Nephron progenitor cell (in vitro differentiated cells): Measurements from ENCODE around the gene MTMR11.
"Not testable (repeated sequence)": the region's sequence is repeated elsewhere in the genome, so short reads cannot be mapped to it uniquely, and the experiment has no call there.

ENCODE experiments used
- DNase-seq: peaks from one replicate; pipeline ENCODE4 v3.0.0; 2021
- H3K27ac Mint-ChIP-seq: 2 replicates; pipeline ENCODE4 v1.8.0; 2021; ENCODE audit warnings: mild to moderate bottlenecking, moderate library complexity, mixed read lengths
- H3K27me3 Mint-ChIP-seq: 2 replicates; pipeline ENCODE4 v1.8.0; 2021; ENCODE audit warnings: mild to moderate bottlenecking, low read depth, mixed read lengths; ENCODE audit not compliant: poor library complexity
- H3K36me3 Mint-ChIP-seq: 2 replicates; pipeline ENCODE4 v1.8.0; 2021; ENCODE audit warnings: low read depth, mixed read lengths
- H3K4me1 Mint-ChIP-seq: 2 replicates; pipeline ENCODE4 v1.8.0; 2021; ENCODE audit warnings: mixed read lengths
- H3K4me3 Mint-ChIP-seq: 2 replicates; pipeline ENCODE4 v1.8.0; 2021; ENCODE audit warnings: mild to moderate bottlenecking, moderate library complexity, mixed read lengths
- H3K9me3 Mint-ChIP-seq: 2 replicates; pipeline ENCODE4 v1.8.0; 2021; ENCODE audit warnings: mild to moderate bottlenecking, moderate library complexity, mixed read lengths
- TF ChIP-seq, protein P1 (sequence below): fragments of 200-600 bp; sonication (generic); IDR thresholded peaks from 2 replicates; pipeline ENCODE4 v1.5.0; 2021; ENCODE audit warnings: antibody characterized with exemption

Gene MTMR11

DNA sequence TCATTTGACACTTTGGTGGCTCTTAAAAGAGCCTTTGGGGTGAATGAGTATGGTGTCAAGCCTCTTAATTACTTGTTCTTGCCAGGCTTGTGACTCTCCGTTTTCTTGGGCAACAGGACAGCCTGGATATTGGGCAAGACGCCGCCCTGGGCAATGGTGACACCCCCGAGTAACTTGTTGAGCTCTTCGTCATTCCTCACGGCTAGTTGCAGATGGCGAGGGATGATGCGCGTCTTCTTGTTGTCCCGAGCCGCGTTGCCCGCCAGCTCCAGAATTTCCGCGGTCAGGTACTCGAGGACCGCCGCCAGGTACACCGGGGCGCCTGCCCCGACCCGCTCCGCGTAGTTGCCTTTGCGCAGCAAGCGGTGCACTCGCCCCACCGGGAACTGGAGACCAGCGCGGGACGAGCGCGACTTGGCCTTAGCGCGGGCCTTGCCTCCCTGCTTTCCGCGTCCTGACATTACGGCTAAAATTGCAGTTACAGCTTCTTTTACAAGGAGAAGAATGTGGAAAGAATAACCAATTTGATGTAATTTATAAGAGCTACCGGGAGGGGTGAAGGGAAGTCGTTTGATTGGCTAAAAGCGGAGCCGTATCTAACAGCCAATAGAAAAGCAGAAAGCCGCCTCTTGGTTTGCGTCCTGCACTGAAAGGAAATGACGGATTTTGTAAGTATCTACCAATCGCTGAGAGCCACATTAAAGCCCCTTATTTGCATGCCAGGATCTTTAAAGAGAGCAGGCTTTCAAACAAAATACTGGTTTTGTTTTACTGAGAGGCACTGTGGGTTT lies 49.0 kb downstream of the MTMR11 start:
- Mint-ChIP-seq H3K9me3 (no peaks in the 10 kb centered on the region), H3K4me1 (peaks cover 5% of the 10 kb centered on the region), H3K27ac (no peak overlapping the region), H3K36me3 (no peaks in the 10 kb centered on the region), H3K4me3 (no peak overlapping the region), H3K27me3 (peaks cover 4% of the 10 kb centered on the region)
- peak; percentile 66 for DNase-seq
- TF ChIP-seq, protein P1, sequence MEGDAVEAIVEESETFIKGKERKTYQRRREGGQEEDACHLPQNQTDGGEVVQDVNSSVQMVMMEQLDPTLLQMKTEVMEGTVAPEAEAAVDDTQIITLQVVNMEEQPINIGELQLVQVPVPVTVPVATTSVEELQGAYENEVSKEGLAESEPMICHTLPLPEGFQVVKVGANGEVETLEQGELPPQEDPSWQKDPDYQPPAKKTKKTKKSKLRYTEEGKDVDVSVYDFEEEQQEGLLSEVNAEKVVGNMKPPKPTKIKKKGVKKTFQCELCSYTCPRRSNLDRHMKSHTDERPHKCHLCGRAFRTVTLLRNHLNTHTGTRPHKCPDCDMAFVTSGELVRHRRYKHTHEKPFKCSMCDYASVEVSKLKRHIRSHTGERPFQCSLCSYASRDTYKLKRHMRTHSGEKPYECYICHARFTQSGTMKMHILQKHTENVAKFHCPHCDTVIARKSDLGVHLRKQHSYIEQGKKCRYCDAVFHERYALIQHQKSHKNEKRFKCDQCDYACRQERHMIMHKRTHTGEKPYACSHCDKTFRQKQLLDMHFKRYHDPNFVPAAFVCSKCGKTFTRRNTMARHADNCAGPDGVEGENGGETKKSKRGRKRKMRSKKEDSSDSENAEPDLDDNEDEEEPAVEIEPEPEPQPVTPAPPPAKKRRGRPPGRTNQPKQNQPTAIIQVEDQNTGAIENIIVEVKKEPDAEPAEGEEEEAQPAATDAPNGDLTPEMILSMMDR = no peak

DNA sequence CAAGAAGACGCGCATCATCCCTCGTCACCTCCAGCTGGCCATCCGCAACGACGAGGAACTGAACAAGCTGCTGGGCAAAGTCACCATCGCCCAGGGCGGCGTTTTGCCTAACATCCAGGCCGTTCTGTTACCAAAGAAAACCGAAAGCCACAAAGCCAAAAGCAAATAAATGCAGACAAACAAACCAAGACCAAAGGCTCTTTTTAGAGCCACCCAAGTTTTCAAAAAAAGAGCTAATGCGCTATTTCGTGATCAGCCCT lies 49.6 kb downstream of the MTMR11 start:
- H3K27me3 Mint-ChIP-seq, DNase-seq, H3K36me3 Mint-ChIP-seq, H3K4me1 Mint-ChIP-seq, H3K4me3 Mint-ChIP-seq, H3K9me3 Mint-ChIP-seq, H3K27ac Mint-ChIP-seq: not testable (repeated sequence)

DNA sequence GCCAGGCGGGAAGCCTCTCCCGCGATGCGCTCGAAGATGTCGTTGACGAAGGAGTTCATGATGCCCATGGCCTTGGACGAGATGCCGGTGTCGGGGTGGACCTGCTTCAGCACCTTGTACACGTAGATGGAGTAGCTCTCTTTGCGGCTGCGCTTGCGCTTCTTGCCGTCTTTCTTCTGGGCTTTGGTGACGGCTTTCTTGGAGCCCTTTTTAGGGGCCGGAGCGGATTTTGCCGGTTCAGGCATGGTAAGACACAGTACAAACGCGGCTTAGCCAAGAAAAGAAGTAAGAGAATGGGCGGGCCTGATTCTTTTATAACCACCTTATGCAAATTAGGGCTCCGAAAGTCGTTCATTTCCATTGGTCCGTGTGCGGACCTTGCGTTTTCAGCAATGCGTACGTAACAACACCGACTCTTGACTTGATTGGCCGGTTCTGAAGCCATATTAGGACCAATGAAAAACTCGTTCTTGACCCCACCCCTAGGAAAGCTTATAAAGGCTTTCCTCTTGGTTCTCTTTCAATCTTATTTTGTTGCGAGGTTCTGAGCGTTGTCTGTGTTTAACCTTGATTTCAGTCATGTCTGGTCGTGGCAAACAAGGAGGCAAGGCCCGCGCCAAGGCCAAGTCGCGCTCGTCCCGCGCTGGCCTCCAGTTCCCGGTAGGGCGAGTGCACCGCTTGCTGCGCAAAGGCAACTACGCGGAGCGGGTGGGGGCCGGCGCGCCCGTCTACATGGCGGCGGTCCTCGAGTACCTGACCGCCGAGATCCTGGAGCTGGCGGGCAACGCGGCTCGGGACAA lies 50.1 kb downstream of the MTMR11 start:
- TF ChIP-seq, protein P1 = no peak
- no peaks in the 10 kb centered on the region for H3K36me3 Mint-ChIP-seq
- peaks cover 4% of the 10 kb centered on the region for H3K27me3 Mint-ChIP-seq
- no peak overlapping the region for H3K27ac Mint-ChIP-seq
- no peaks in the 10 kb centered on the region for H3K9me3 Mint-ChIP-seq
- H3K4me1 Mint-ChIP-seq = peaks cover 5% of the 10 kb centered on the region
- no peak overlapping the region for H3K4me3 Mint-ChIP-seq
- DNase-seq = peak; percentile 72

DNA sequence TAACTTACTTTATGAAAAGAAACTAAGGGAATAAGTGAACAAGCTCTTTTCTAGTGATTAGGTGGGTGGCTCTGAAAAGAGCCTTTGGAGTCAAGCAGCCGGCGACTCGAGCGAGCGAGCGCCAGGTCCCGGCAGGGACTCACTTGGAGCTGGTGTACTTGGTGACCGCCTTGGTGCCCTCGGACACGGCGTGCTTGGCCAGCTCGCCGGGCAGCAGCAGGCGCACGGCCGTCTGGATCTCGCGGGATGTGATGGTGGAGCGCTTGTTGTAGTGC lies 50.6 kb downstream of the MTMR11 start:
- H3K4me1 Mint-ChIP-seq, H3K9me3 Mint-ChIP-seq, H3K36me3 Mint-ChIP-seq, H3K27me3 Mint-ChIP-seq, H3K27ac Mint-ChIP-seq, H3K4me3 Mint-ChIP-seq, DNase-seq: not testable (repeated sequence)

DNA sequence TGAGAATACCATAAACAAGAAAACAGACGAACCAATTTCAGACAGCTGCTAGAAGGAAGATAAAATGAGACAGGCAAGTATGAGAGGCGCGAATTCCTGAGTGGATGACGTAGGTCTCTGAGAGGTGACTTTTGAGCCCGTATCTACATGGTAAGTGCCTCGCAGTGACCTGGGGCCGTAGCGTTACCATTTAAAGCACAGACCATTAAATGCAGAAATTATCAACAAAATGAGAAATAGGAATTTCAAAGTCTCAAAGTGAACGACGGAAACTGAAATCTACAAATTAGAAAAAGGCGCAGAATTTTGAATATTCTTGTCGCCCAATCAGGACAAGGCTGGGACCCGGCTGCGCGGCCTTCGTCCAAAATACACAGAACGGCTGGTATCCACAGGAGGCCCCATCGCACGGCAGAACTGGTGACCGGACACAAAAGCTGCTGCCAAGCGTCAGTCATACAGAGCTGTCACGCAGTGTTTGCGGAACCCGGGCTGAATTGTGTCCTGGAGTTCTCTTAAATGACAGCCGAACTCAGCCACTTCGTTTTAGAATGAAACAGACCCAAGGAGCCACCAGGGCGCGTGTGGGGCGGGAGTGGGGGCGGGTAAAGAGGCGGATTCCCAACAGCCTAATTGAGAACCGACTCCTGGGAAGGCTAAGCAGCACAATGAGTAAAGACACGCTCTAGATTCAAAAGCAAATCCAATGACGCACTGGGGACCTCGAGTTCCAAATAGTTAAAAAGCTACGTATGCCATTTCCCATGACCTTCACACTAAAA lies 51.1 kb downstream of the MTMR11 start:
- Mint-ChIP-seq H3K27me3 (peaks cover 4% of the 10 kb centered on the region), H3K36me3 (no peaks in the 10 kb centered on the region)

DNA sequence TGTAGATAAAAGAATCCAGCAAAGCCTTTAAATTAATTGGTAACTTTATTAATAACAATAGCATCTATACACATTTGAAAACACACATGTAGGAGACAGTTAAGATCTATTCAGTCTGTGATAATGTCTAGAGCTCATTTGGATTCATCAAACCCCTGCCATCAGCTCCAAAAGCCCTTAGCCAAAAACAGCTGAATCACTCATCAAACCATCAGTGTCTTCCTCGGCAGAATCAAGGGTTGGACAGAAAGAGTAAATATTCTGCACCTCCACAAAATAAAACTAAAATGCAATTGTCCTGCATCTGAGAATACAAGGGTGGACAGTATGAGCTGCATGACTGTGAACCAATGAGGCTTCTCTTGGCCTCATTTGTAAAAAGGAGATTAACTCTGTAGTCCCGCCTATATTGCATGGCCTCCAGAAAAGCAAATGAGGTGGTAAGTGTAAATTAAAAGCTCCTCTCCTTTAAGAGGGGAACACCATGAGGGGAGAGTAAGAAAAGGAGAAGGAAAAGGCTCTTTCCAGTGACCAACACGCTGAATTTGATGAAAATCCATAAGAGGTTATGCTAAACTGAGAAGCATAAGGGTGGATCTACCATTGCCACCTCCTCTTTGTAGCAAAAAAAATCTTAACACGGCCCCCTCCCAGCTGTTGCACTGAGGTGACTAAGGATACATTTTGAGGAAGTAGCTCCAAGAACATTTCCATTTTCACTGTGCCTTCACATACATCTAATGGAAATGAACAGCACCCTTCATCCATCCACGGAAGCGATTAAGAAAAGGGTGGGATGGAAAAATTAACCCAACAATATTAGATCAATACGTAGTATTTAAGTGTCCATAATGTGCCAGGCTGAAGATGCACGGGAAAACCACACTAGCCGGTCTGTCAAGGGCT lies 52.0 kb downstream of the MTMR11 start:
- no peaks in the 10 kb centered on the region for H3K36me3 Mint-ChIP-seq
- H3K4me1 Mint-ChIP-seq = peaks cover 8% of the 10 kb centered on the region
- no peak for DNase-seq
- no peak overlapping the region for H3K27ac Mint-ChIP-seq
- peaks cover 4% of the 10 kb centered on the region for H3K27me3 Mint-ChIP-seq
- TF ChIP-seq, protein P1 = no peak
- H3K9me3 Mint-ChIP-seq = no peaks in the 10 kb centered on the region
- H3K4me3 Mint-ChIP-seq = no peak overlapping the region

More for the DNA sequence above, 51.1 kb downstream of the MTMR11 start:
- no peak overlapping the region for H3K4me3 Mint-ChIP-seq
- peak; percentile 63 for DNase-seq
- H3K4me1 Mint-ChIP-seq = peaks cover 5% of the 10 kb centered on the region
- H3K27ac Mint-ChIP-seq = no peak overlapping the region
- no peaks in the 10 kb centered on the region for H3K9me3 Mint-ChIP-seq
- TF ChIP-seq, protein P1 = no peak
